HFFc6 (cell line): ENCODE data around the gene ACTN2. TPM values are rescaled to one million over a fixed set of nuclear protein-coding genes. Genes with fewer than 3 reads are reported as not detected.

Source experiments
- DNase-seq: peaks from one replicate; pipeline ENCODE4 v3.0.0-alpha.2; 2018
- H3K27ac Mint-ChIP-seq: 2 replicates; pipeline ENCODE4 v1.8.0; 2020; ENCODE audit warnings: mild to moderate bottlenecking, mixed read lengths
- H3K27me3 Mint-ChIP-seq: 2 replicates; pipeline ENCODE4 v1.8.0; 2021; ENCODE audit warnings: mild to moderate bottlenecking, moderate library complexity, mixed read lengths; ENCODE audit not compliant: insufficient read depth
- H3K36me3 Mint-ChIP-seq: 2 replicates; pipeline ENCODE4 v1.8.0; 2021; ENCODE audit warnings: low read depth, mixed read lengths
- H3K4me1 Mint-ChIP-seq: 2 replicates; pipeline ENCODE4 v1.8.0; 2020; ENCODE audit warnings: low read depth, mixed read lengths
- H3K4me3 Mint-ChIP-seq: 2 replicates; pipeline ENCODE4 v1.8.0; 2020; ENCODE audit warnings: mild to moderate bottlenecking, moderate library complexity, mixed read lengths
- H3K9me3 Mint-ChIP-seq: 2 replicates; pipeline ENCODE4 v1.8.0; 2020; ENCODE audit warnings: mild to moderate bottlenecking, mixed read lengths
- CTCF ChIP-seq: fragments of 200-600 bp; sonication (generic); IDR thresholded peaks from 2 replicates; pipeline ENCODE4 v1.5.0; 2021; ENCODE audit warnings: antibody characterized with exemption, mild to moderate bottlenecking
- total RNA-seq, 6 experiments: library from RNA; stranded (reverse); fragmentation: NEBNext Ultra II Directional; extraction: Animal tissue kit (Norgen Biotek cat#: 25700); gene quantifications; 2 replicates in 1 of 6; 3 replicates in 5 of 6; pipeline ENCODE4 v1.2.3, GENCODE V29; 2021

ACTN2 gene
- total RNA-seq, 6 experiments from 2014 or later, result not detected

DNA sequence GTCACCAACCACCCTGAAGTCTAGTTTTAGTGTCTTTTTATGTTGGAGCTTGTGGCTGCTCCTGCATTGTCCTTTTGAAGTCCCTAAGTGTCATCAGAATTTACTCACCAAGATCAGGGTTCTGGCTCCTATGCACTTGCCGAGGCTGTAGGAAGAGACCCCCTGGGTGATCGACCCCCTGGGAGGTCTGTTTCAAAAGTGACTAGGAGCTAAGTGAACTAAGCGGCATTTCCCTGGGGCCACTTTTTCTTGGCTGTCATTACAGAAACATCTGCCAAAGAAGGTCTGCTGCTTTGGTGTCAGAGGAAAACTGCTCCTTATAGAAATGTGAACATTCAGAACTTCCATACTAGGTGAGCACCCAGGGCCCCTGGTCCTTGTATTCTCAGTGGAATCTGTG is 39.4 kb downstream of the ACTN2 start:
- Mint-ChIP-seq H3K9me3 (peaks cover 9% of the 10 kb centered on the region; the same call in 1 of the 2 replicates), H3K36me3 (no peaks in the 10 kb centered on the region), H3K4me1 (no peaks in the 10 kb centered on the region), H3K4me3 (no peak overlapping the region), H3K27me3 (no peaks in the 10 kb centered on the region; the same call in 1 of the 2 replicates), H3K27ac (no peak overlapping the region)
- TF ChIP-seq CTCF, result no peak
- no peak for DNase-seq

DNA sequence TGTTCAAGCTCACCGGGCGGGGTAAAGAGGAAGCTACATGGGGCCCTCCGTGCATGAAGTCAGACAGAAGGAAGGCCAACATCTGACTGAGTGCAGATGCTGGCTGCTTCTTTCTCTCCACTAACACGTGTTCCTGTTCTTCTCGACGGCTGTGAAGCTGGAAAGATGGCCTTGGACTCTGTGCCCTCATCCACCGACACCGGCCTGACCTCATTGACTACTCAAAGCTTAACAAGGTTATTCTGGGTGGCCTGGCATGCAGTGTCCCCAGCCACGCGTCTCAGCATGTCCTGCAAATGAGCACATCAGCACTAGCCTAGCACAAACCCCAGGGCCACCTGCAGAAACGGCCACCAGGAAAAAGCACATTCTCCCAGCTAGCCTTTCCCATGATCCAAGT is 41.2 kb downstream of the ACTN2 start:
- Mint-ChIP-seq H3K4me3 (no peak overlapping the region), H3K9me3 (peaks cover 9% of the 10 kb centered on the region; the same call in 1 of the 2 replicates), H3K27ac (no peak overlapping the region), H3K36me3 (no peaks in the 10 kb centered on the region), H3K27me3 (no peaks in the 10 kb centered on the region; the same call in 1 of the 2 replicates), H3K4me1 (no peaks in the 10 kb centered on the region)
- TF ChIP-seq CTCF, result no peak
- DNase-seq, result no peak

- Mint-ChIP-seq H3K4me3 (no peak overlapping the region), H3K27me3 (peaks cover 2% of the 10 kb centered on the region), H3K36me3 (no peaks in the 10 kb centered on the region), H3K9me3 (peaks cover 9% of the 10 kb centered on the region; the same call in 1 of the 2 replicates), H3K4me1 (no peaks in the 10 kb centered on the region), H3K27ac (no peak overlapping the region)
- TF ChIP-seq CTCF, result no peak
- no peak for DNase-seq
Observed at GRCh38 chr1:236728752-236729151, 42.5 kb downstream of the ACTN2 start.

DNA sequence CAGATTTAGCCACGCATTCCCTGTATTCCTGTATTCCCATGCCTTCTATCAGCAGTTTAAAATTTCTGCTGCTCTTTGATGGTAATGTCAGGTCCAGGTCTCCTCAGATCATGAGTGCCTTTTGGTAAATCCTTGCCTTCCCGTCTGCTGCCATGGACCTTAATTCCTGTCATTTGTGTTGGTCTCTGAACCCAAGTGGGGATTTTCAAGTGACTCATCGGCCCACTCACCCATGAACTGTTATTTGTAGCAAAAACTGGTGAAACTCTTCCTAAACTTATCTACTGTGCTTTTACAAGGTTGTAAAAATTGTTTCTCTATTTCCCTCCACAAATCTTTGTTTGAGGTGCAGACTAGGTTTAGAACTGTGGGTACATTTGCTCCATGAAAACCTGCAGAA is 47.4 kb downstream of the ACTN2 start:
- H3K27me3 Mint-ChIP-seq, result peaks cover 4% of the 10 kb centered on the region
- H3K9me3 Mint-ChIP-seq, result no peaks in the 10 kb centered on the region
- no peaks in the 10 kb centered on the region for H3K36me3 Mint-ChIP-seq
- no peak for DNase-seq
- no peak overlapping the region for H3K27ac Mint-ChIP-seq
- H3K4me3 Mint-ChIP-seq, result no peak overlapping the region
- no peak for TF ChIP-seq CTCF
- no peaks in the 10 kb centered on the region; the same call in 1 of the 2 replicates for H3K4me1 Mint-ChIP-seq

DNA sequence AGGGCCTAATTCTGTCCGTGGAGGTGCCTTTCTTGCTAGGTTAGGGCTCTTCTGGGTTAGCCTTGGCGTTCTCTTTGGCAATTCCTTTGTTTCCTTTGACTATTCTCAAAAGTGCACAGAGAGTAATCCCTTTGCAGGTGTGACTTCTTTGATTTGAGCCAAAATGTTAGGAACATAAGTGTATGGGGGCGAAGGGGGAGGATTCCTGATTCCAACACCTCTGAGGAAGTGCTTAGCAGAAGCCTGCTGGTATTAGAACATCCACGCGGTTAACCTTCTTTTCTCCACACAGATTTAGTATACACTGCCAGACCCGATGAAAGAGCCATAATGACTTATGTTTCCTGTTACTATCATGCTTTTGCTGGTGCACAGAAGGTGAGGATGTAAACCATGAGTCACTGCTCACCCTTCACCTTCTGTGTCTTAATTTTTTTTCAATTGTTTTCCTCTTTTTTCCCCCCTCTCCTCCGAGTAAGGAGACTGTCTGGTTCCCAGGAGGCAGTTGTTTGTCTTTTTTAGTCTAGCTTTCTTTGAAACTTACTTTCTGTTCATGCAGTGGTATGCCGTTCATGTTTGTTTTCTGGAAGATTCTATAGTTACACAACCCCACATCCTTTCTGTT is 48.0 kb downstream of the ACTN2 start:
- no peak overlapping the region for H3K27ac Mint-ChIP-seq
- no peaks in the 10 kb centered on the region; the same call in 1 of the 2 replicates for H3K9me3 Mint-ChIP-seq
- H3K4me1 Mint-ChIP-seq, result no peaks in the 10 kb centered on the region; the same call in 1 of the 2 replicates
- no peak overlapping the region for H3K4me3 Mint-ChIP-seq
- DNase-seq, result no peak
- peaks cover 4% of the 10 kb centered on the region for H3K27me3 Mint-ChIP-seq
- no peak for TF ChIP-seq CTCF
- no peaks in the 10 kb centered on the region for H3K36me3 Mint-ChIP-seq
